HFFc6 (cell line): Measurements from ENCODE around the gene SYNE4. TPM values are rescaled to one million over a fixed set of nuclear protein-coding genes. Genes with fewer than 3 reads are reported as not detected.

Experiments
- DNase-seq: peaks from one replicate; pipeline ENCODE4 v3.0.0-alpha.2; 2018
- H3K27ac Mint-ChIP-seq: 2 replicates; pipeline ENCODE4 v1.8.0; 2020; ENCODE audit warnings: mild to moderate bottlenecking, mixed read lengths
- H3K27me3 Mint-ChIP-seq: 2 replicates; pipeline ENCODE4 v1.8.0; 2021; ENCODE audit warnings: mild to moderate bottlenecking, moderate library complexity, mixed read lengths; ENCODE audit not compliant: insufficient read depth
- H3K36me3 Mint-ChIP-seq: 2 replicates; pipeline ENCODE4 v1.8.0; 2021; ENCODE audit warnings: low read depth, mixed read lengths
- H3K4me1 Mint-ChIP-seq: 2 replicates; pipeline ENCODE4 v1.8.0; 2020; ENCODE audit warnings: low read depth, mixed read lengths
- H3K4me3 Mint-ChIP-seq: 2 replicates; pipeline ENCODE4 v1.8.0; 2020; ENCODE audit warnings: mild to moderate bottlenecking, moderate library complexity, mixed read lengths
- H3K9me3 Mint-ChIP-seq: 2 replicates; pipeline ENCODE4 v1.8.0; 2020; ENCODE audit warnings: mild to moderate bottlenecking, mixed read lengths
- CTCF ChIP-seq: fragments of 200-600 bp; sonication (generic); IDR thresholded peaks from 2 replicates; pipeline ENCODE4 v1.5.0; 2021; ENCODE audit warnings: antibody characterized with exemption, mild to moderate bottlenecking
- total RNA-seq, 6 experiments: library from RNA; stranded (reverse); fragmentation: NEBNext Ultra II Directional; extraction: Animal tissue kit (Norgen Biotek cat#: 25700); gene quantifications; 2 replicates in 1 of 6; 3 replicates in 5 of 6; pipeline ENCODE4 v1.2.3, GENCODE V29; 2021

The SYNE4 gene
- total RNA-seq, 6 experiments from 2014 or later, result 0.07 to 0.40 (median 0.29) TPM

- no peak overlapping the region for H3K4me3 Mint-ChIP-seq
- peaks cover 11% of the 10 kb centered on the region; the same call in 1 of the 2 replicates for H3K9me3 Mint-ChIP-seq
- no peak overlapping the region for H3K27ac Mint-ChIP-seq
- peaks cover 5% of the 10 kb centered on the region; the same call in 1 of the 2 replicates for H3K36me3 Mint-ChIP-seq
- no peak for DNase-seq
- TF ChIP-seq CTCF, result no peak
- H3K27me3 Mint-ChIP-seq, result peaks cover 31% of the 10 kb centered on the region
- H3K4me1 Mint-ChIP-seq, result no peaks in the 10 kb centered on the region
Measured at GRCh38 chr19:35955881-35956634, 52.6 kb downstream of the SYNE4 start.

Other genes starting within 250 kb of the SYNE4 start
- gene ARHGAP33, start 233.2 kb downstream of the SYNE4 start, total RNA-seq, result 10 to 100 TPM in 1 of 6 experiments, 1 to 10 TPM in 5; 5.4 to 11.0 (median 8.8) TPM
- gene PRODH2, start 196.0 kb downstream of the SYNE4 start, total RNA-seq, result not detected
- gene NPHS1, start 156.3 kb downstream of the SYNE4 start, total RNA-seq, result not detected
- under 1 TPM in 1 of 6 experiments, not detected in 5; 0.07 TPM for gene KIRREL2, start 151.9 kb downstream of the SYNE4 start, total RNA-seq
- 10 to 100 TPM; 24.3 to 39.7 (median 38.1) TPM for gene APLP1, start 140.2 kb downstream of the SYNE4 start, total RNA-seq
- 1 to 10 TPM; 3.9 to 7.2 (median 5.3) TPM for gene NFKBID, start 108.3 kb downstream of the SYNE4 start, total RNA-seq
- gene HCST, start 106.3 kb downstream of the SYNE4 start, total RNA-seq, result 1 to 10 TPM in 5 of 6 experiments, under 1 TPM in 1; 0.96 to 4.1 (median 1.2) TPM
- not detected for gene TYROBP, start 100.5 kb downstream of the SYNE4 start, total RNA-seq
- gene LRFN3, start 72.4 kb downstream of the SYNE4 start, total RNA-seq, result 10 to 100 TPM; 15.3 to 21.0 (median 19.1) TPM
- gene SDHAF1, start 13.6 kb downstream of the SYNE4 start, total RNA-seq, result 10 to 100 TPM in 2 of 6 experiments, 1 to 10 TPM in 4; 8.2 to 12.5 (median 8.9) TPM
- 10 to 100 TPM; 25.3 to 31.5 (median 28.5) TPM for gene ALKBH6, start 5.4 kb upstream of the SYNE4 start, total RNA-seq
- 10 to 100 TPM; 62.2 to 93.1 (median 83.9) TPM for gene CLIP3, start 24.1 kb upstream of the SYNE4 start, total RNA-seq
- gene THAP8, start 45.5 kb upstream of the SYNE4 start, total RNA-seq, result 1 to 10 TPM; 5.2 to 6.4 (median 5.5) TPM
- 10 to 100 TPM in 5 of 6 experiments, 1 to 10 TPM in 1; 6.5 to 13.8 (median 13.0) TPM for gene WDR62, start 46.1 kb upstream of the SYNE4 start, total RNA-seq
- not detected for gene OVOL3, start 102.3 kb upstream of the SYNE4 start, total RNA-seq
- 10 to 100 TPM; 64.1 to 75.1 (median 69.2) TPM for gene POLR2I, start 106.1 kb upstream of the SYNE4 start, total RNA-seq
- 100 to 1,000 TPM; 229 to 266 (median 243) TPM for gene TBCB, start 106.7 kb upstream of the SYNE4 start, total RNA-seq
- 1,000 to 10,000 TPM; 1,039 to 1,309 (median 1,209) TPM for gene CAPNS1, start 131.3 kb upstream of the SYNE4 start, total RNA-seq
- 100 to 1,000 TPM in 2 of 6 experiments, 10 to 100 TPM in 4; 59.8 to 139 (median 85.5) TPM for gene COX7A1, start 143.6 kb upstream of the SYNE4 start, total RNA-seq
- 1 to 10 TPM; 2.7 to 3.7 (median 3.1) TPM for gene ZNF565, start 205.9 kb upstream of the SYNE4 start, total RNA-seq
- 10 to 100 TPM; 49.7 to 58.2 (median 56.6) TPM for gene ZNF146, start 206.3 kb upstream of the SYNE4 start, total RNA-seq